ENCODE data around the gene UBLCP1.

- TF ChIP-seq CTCF (IDR thresholded peaks at IDR 0.05) (no peak), POLR2A (IDR thresholded peaks at IDR 0.05) (no peak)
Measured at GRCh38 chr5:159318448-159318847, 55.4 kb downstream of the UBLCP1 start.

Data from thyroid gland (tissue), 4 donors.